ENCODE data around the gene PLAC1. TPM values are rescaled to one million over a fixed set of nuclear protein-coding genes. Genes with fewer than 3 reads are reported as not detected.

Gene PLAC1
- total and polyA plus RNA-seq, 2 of the 4 experiments (the other 2 are of a cell fraction) = 0.36 to 0.74 TPM

- Histone ChIP-seq H3K56ac (ENCODE audit: extremely low read depth, insufficient read depth, low read length) (no peak overlapping the region), H3K9me1 (ENCODE audit: insufficient read depth, low read length) (peaks cover 6% of the 10 kb centered on the region; the same call in 1 of the 2 replicates), H2BK15ac (ENCODE audit: low read depth, low read length) (no peak overlapping the region), H3K4me3 (ENCODE audit: insufficient read depth, low read depth, low read length) (no peak overlapping the region), H3K4me2 (ENCODE audit: low read depth, low read length) (no peak overlapping the region), H4K20me1 (ENCODE audit: insufficient read depth, low read length) (no peaks in the 10 kb centered on the region), H3K14ac (replicated peaks; ENCODE audit: low read depth, low read length) (no peak overlapping the region), H2AFZ (replicated peaks; ENCODE audit: low read length, poor library complexity) (no peak overlapping the region), H3K27me3 (ENCODE audit: control insufficient read depth, insufficient read depth, low read length) (no peaks in the 10 kb centered on the region), H2AK9ac (replicated peaks; ENCODE audit: low read depth, low read length, poor library complexity) (peak overlapping the region; percentile 35), H3K4me1 (ENCODE audit: control insufficient read depth, insufficient read depth, low read length) (peaks cover 3% of the 10 kb centered on the region; the same call in 1 of the 2 replicates), H2AK5ac (ENCODE audit: low read depth, low read length) (no peak overlapping the region), H4K5ac (ENCODE audit: low read depth, low read length) (no peak overlapping the region), H3K23ac (ENCODE audit: low read depth, low read length) (no peak overlapping the region), H3K9ac (ENCODE audit: low read depth, low read length) (no peak overlapping the region), H3K27ac (ENCODE audit: insufficient read depth, low read length) (no peak overlapping the region), H3K4ac (ENCODE audit: low read depth, low read length) (no peak overlapping the region), H2BK120ac (ENCODE audit: low read depth, low read length) (no peak overlapping the region), H4K91ac (ENCODE audit: insufficient read depth, low read depth, low read length) (no peak overlapping the region), H2BK5ac (ENCODE audit: low read depth, low read length, poor library complexity, severe bottlenecking) (no peak overlapping the region), H3K18ac (ENCODE audit: low read depth, low read length) (no peak overlapping the region), H3K36me3 (ENCODE audit: control insufficient read depth, insufficient read depth, low read length) (no peaks in the 10 kb centered on the region), H2BK20ac (ENCODE audit: low read depth, low read length) (no peak overlapping the region), H3K9me3 (ENCODE audit: control insufficient read depth, insufficient read depth, low read length) (0 out of 2 replicates have a peak, but pooled peaks cover 2% of the 10 kb centered on the region), H4K8ac (ENCODE audit: low read depth in 2 of 2, low read length in 2 of 2) (no peak overlapping the region), H3K79me1 (ENCODE audit: low read depth in 1 of 2, low read length in 2 of 2) (no peaks in the 10 kb centered on the region)
- no TSS peak for BruUV-seq (replicated peaks)
- POLR2A ChIA-PET (ENCODE audit: unreplicated experiment) = interaction anchor here (0.7 kb wide), 1 partner anchor 127 kb away, joined by 3 read pairs; no protein-coding TSS in a partner anchor
- dilution Hi-C loops (cut with HindIII; ENCODE audit: low sequenced_read_pairs, unreplicated experiment) (no loop called here), in situ Hi-C loops (cut with MboI; ENCODE audit: low sequenced_read_pairs) (no loop called here), intact Hi-C loops (cut with micrococcal nuclease) (no loop called here)
- ATAC-seq (ENCODE audit: low read depth) (no peak), DNase-seq (peak; percentile 48)
- TF ChIP-seq, protein P1, sequence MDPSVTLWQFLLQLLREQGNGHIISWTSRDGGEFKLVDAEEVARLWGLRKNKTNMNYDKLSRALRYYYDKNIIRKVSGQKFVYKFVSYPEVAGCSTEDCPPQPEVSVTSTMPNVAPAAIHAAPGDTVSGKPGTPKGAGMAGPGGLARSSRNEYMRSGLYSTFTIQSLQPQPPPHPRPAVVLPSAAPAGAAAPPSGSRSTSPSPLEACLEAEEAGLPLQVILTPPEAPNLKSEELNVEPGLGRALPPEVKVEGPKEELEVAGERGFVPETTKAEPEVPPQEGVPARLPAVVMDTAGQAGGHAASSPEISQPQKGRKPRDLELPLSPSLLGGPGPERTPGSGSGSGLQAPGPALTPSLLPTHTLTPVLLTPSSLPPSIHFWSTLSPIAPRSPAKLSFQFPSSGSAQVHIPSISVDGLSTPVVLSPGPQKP (IDR thresholded peaks at IDR 0.05; ENCODE audit: borderline replicate concordance, low read depth, low read length) = no peak
- no peak for TF ChIP-seq MXI1 (IDR thresholded peaks at IDR 0.05; ENCODE audit: borderline replicate concordance, low read depth, low read length)
- no peak for TF ChIP-seq MAFK (IDR thresholded peaks at IDR 0.05; ENCODE audit: low read depth, low read length)
- TF ChIP-seq, protein P2, sequence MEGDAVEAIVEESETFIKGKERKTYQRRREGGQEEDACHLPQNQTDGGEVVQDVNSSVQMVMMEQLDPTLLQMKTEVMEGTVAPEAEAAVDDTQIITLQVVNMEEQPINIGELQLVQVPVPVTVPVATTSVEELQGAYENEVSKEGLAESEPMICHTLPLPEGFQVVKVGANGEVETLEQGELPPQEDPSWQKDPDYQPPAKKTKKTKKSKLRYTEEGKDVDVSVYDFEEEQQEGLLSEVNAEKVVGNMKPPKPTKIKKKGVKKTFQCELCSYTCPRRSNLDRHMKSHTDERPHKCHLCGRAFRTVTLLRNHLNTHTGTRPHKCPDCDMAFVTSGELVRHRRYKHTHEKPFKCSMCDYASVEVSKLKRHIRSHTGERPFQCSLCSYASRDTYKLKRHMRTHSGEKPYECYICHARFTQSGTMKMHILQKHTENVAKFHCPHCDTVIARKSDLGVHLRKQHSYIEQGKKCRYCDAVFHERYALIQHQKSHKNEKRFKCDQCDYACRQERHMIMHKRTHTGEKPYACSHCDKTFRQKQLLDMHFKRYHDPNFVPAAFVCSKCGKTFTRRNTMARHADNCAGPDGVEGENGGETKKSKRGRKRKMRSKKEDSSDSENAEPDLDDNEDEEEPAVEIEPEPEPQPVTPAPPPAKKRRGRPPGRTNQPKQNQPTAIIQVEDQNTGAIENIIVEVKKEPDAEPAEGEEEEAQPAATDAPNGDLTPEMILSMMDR (conservative IDR thresholded peaks at IDR 0.05; ENCODE audit: low read depth, low read length) = no peak
- TF ChIP-seq FOS (IDR thresholded peaks at IDR 0.05; ENCODE audit: low read depth, low read length) = no peak
- CTCF ChIA-PET = no interaction called here
- no CpG with 5 or more reads among the region's 5 CpGs for WGBS, 2 experiments (ENCODE audit: extremely low coverage in 2 of 2, insufficient read length in 1 of 2)
Observed at GRCh38 chrX:134572816-134573682, 85.2 kb downstream of the PLAC1 start.

Measured in IMR-90 (cell line).